GM20431 (cell line): ENCODE results near the gene C8B.

Experiments used
- in situ Hi-C: fragments of 300-500 bp; cut with MseI, MboI; formaldehyde crosslinking; loops from one replicate; pipeline ENCODE4 v1.15.0; 2020; ENCODE audit warnings: low sequenced_read_pairs; ENCODE audit not compliant: unreplicated experiment

The C8B gene

DNA sequence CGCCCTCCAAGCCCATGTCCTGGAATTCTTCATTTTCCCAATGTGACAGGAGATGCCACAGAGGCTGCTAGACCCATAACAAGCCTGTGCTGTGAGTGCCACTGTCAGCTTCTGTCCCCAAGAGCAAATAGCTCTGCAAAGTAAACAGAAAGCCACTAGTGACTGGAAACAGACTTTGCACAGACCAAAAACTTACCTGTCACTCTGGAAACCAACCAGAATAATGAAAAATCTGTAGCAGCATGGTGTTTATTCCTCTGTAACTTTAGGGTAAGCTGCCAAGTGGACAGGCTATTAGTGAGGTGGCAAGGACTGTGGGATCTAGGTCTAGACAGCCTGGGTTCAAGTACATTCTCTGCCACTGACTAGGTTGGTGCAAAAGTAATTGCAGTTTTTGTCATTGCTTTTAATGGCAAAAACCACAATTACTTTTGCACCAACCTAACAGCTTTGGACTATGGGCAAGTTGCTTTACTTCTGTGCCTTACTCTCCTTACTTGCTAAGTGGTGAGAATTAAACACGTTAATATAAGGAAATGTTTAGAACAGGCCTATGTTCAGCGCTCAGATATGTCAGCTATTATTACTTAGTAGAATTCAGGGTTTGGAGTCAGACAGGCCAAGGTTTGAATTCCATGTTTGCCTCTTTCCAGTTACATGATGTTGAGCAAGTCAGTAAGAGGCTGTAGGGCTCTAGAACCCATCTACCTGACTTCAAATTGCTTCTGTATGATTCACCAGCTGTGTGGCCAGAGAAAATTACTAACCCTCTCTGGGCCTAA is at the start of gene C8B:
Gene C8B (minus strand): TSS at position 100 of the 782 bp plus-strand sequence. CDS start 67 bp downstream, at position 33.
- in situ Hi-C loops = no loop called here

DNA sequence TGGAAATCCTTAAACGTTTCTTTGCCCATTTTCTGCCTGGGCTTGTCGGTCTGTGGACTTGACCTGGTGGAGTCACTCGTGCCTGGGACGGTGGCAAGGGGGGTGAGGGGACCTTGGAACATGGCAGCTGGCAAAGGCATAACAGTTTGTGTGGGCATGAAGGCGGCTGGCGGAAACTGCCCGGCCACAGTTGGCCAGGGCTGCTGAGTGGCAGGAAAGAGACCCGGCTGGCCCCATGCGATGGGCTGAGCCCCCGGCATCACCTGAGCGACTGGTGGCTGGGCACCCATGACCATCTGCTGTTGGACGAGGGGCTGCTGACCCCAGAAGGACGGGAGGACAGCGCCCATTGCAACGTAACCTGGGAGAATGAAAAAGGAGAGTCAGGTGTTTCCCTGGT is 49.3 kb upstream of the C8B start:
- in situ Hi-C loops = no loop called here

DNA sequence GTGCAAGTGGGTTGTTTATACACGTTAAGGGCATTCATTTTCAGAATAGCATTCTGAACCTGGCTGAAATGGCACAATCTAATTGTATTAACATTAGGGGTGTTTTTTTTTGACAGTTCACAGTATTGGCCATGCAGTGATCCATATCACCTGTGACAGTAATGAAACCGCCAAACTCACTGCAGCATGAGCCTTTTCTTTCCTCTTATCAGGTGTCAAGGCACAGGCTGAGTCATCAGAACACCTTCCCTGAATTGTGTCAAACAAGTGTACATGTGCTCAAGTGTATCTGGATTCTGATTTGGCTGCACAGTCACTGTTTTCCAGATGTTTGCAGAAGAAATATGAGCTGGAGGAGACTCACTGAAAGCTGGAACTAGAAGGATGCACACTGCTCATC is 47.7 kb upstream of the C8B start:
- in situ Hi-C loops = no loop called here

- in situ Hi-C loops = no loop called here
These were observed 46.5 kb upstream of the C8B start for GRCh38 chr1:57012315-57012714.

- in situ Hi-C loops = no loop called here
These were observed 44.7 kb upstream of the C8B start for GRCh38 chr1:57010511-57010910.

- in situ Hi-C loops = no loop called here
These were observed 42.1 kb upstream of the C8B start for GRCh38 chr1:57007948-57008347.

- in situ Hi-C loops = no loop called here
These were observed 41.7 kb upstream of the C8B start for GRCh38 chr1:57007472-57007871.

DNA sequence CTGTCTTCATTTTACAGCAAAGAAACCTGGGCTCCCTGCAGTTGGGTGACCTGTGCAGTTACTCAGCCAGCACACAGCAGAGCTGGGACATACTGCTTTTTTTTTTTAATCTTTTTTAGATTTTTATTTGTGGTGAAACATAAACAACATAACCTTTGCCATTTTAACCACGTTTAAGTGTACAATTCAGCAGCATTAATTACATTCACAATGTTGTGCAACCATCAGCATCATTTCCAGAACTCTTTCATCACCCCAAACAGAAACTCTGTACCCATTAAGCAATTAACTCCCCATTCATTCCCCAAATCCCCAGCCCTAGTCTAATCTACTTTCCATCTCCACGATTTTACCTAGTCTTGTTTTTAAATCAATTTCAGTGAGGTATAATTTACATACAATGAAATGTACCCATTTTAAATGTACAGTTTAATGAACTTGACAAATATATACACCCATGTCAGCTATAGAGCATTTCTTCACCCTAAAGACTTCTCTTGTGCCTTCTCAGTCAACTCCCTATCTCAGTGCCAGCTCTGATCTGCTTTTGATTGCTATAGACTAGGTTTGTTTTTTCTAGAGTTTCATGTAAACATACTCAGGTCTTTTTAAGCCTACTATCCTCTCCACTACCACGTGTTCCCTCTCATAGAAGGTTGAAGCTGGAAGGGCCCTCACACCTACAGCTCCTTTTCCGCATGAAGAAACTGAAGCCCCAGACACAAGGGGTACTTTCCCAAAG is 37.8 kb upstream of the C8B start:
- in situ Hi-C loops = no loop called here

GRCh38 chr1:56995414-56996100 is 29.7 kb upstream of the C8B start:
- in situ Hi-C loops = no loop called here

DNA sequence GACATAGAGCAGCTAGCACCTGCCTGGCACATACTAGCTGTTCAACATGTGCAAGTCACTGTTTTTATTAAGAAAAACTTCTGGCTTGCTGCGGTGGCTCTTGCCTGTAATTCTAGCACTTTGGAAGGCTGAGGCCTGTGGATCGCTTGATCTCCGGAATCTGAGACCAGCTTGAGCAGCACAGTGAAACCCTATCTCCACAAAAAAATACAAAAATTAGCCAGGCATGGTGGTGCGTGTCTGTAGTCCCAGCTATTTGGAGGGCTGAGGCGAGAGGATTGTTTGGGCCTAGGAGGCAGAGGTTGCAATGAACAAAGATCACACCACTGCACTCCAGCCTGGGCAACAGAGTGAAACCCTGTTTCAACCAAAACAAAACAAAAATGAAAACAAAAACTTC is 27.7 kb upstream of the C8B start:
- in situ Hi-C loops = no loop called here

GRCh38 chr1:56992318-56993125 is 26.7 kb upstream of the C8B start:
- in situ Hi-C loops = no loop called here

DNA sequence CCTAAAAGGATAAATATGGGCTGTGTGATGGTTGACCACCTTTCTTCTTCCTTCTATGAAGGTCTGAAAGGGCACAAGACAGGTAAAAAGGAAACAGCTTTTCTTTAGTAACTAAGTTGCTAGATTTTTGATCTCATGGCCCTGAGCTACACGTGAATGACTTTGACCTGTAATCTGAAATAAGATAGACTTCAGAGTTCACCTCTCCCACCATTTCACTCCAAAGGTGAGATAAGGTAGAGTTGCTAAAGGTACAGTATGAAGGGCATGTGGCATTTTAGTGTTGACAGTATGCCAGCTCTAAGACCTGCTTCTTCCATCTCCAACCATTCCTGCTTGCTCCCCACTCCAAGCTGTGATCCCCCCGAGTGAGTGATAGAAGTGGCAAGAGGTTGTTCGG is 25.8 kb upstream of the C8B start:
- in situ Hi-C loops = no loop called here

DNA sequence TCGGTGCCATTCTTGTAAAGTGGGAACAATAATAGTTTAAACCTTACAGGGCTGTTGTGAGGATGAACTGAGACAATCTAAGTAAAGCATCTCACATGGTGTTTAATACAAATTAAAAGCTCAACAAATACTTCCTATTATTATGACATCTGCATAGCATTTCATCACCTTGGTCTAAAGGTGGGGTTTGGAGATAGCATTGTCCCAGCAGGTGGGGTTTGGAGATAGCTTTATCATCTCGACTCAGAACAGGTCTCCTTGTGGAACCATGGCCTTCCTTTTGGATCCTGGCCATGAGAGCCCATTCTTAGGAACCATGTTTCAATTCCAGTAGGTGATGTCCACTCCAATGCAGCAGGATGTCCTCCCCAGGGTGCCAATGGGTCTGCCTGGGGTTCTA is 20.6 kb upstream of the C8B start:
- in situ Hi-C loops = no loop called here

DNA sequence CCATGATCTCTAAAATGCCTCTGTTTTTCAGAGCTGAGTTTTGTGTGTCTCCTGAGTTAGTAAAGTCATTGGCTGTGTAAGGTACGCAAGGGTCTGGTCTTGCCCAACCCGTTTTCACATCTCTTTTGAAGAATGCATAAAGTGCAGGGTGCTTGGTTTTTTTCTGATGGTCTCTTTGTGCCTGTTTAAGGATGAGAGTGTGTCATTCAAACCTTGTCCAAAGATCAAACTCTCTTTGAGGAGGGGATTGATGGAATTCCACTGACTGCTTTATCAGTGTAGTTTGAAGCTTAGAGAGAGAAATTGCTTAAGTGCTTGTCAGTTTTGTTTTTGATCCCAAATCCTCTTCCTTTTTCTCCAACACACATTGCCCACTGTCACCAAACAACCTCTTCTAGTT is 20.0 kb upstream of the C8B start:
- in situ Hi-C loops = no loop called here

DNA sequence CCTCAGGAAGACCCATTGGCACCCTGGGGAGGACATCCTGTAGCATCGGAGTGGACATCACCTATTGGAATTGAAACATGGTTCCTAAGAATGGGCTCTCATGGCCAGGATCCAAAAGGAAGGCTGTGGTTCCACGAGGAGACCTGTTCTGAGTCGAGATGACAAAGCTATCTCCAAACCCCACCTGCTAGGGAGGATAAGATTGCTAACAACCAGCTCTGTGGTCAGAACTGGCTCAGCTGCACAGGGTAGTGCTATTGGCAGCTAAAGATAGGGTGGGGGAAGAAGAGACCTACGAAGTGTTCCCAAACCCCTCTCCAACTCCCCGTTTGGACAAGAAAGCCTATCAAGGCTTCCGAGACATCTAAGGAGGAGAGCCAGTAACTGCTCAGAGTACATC is 17.7 kb upstream of the C8B start:
- in situ Hi-C loops = no loop called here

DNA sequence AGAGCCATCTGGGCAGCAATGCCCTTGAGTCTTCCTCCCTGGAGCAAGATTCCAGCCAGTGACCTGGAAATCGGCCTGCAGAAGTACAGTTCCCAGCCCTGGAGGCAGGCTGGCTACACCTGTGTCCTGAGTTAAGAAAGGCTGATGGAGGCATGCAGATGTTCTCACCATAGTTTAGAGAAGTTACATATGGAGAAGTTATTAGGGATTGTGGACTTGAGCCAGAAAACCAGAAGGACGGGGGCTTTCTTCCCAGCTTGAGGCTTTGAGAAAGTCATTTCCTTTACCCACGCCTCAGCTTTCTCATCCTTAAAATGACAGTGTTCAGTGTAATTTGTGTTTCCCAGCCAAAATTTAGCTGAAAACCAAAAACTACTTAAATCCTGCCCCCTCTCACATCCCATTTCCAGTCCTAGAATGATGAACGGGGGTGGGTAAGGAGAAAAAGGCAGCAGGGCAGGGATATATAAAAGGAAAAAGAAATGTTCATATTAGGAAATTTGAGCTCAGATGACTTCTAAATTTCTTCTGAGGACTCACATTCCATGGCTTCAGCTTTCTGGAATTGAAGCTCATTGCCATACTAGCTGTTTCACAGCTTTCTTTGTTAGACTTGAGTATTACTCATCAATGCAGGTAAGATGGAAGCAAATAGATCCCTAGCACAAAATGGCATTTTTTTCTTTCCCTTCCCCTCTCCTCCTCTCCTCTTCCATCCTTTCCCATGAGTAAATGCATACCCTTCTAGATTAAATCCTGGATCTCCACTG is 14.4 kb upstream of the C8B start:
- in situ Hi-C loops = no loop called here

- in situ Hi-C loops = no loop called here
These were observed 13.0 kb upstream of the C8B start for GRCh38 chr1:56978819-56979218.

- in situ Hi-C loops = no loop called here
These were observed 12.1 kb upstream of the C8B start for GRCh38 chr1:56977910-56978309.

DNA sequence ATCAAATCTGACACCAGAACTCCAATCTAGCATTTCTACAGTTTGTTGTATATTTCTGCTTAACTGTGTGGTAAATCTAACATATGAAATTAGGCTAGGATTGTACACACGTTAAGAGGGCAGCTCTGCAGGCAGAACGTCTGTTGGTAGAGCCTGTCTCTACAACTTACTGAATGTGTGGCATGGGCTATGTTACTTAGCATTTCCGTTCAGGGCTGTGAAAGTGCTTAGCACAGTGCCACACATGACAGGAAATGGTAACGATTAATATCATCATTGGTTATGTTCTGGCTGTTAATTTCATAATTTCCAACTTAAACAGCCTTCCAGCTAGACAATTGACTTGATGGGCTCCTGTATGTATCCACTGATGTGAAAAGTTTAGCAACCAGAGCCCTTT is 9.6 kb upstream of the C8B start:
- in situ Hi-C loops = no loop called here
